SU-DHL-6 (cell line): ENCODE measurements around the gene SLC26A9.

Source experiments
- H2AFZ ChIP-seq: fragments of 200-600 bp; sonication (generic); 2 replicates; pipeline ENCODE4 v1.6.1; 2014; ENCODE audit warnings: low read depth, mild to moderate bottlenecking, moderate library complexity, mixed read lengths, antibody characterized with exemption, low read length; ENCODE audit not compliant: severe bottlenecking
- H3F3A ChIP-seq: fragments of 200-600 bp; shearing (Covaris generic); 2 replicates; pipeline ENCODE4 v1.6.0; 2016; ENCODE audit warnings: antibody characterized with exemption, mild to moderate bottlenecking; ENCODE audit not compliant: insufficient read depth
- H3K27ac ChIP-seq: fragments of 200-600 bp; sonication (generic); 2 replicates; pipeline ENCODE4 v1.5.1; 2016; ENCODE audit warnings: low read depth, mild to moderate bottlenecking, low read length, moderate library complexity, mixed read lengths
- H3K27me3 ChIP-seq: fragments of 200-600 bp; sonication (generic), shearing (Covaris generic); 2 replicates; pipeline ENCODE4 v1.6.0; 2014; ENCODE audit warnings: mild to moderate bottlenecking, low read length
- H3K36me3 ChIP-seq: fragments of 200-600 bp; sonication (generic); 2 replicates; pipeline ENCODE4 v1.6.1; 2014; ENCODE audit warnings: mild to moderate bottlenecking, low read length, mixed read lengths
- H3K4me2 ChIP-seq: fragments of 300-600, 200-600 bp; shearing (Covaris generic), sonication (generic); 2 replicates; pipeline ENCODE4 v1.6.0; 2014; ENCODE audit warnings: low read length, low read depth, mild to moderate bottlenecking; ENCODE audit not compliant: poor library complexity, severe bottlenecking
- H3K4me3 ChIP-seq: fragments of 200-600 bp; sonication (generic); 2 replicates; pipeline ENCODE4 v1.5.1; 2014; ENCODE audit warnings: antibody characterized with exemption, low read length, mild to moderate bottlenecking, mixed read lengths; ENCODE audit not compliant: insufficient read depth, poor library complexity, severe bottlenecking
- H3K79me2 ChIP-seq: fragments of 200-600 bp; sonication (generic); 2 replicates; pipeline ENCODE4 v1.6.1; 2014; ENCODE audit warnings: mild to moderate bottlenecking, low read length, moderate library complexity; ENCODE audit not compliant: insufficient read depth
- H3K9ac ChIP-seq: fragments of 200-600 bp; sonication (generic); 2 replicates; pipeline ENCODE4 v1.7.0; 2014; ENCODE audit warnings: mild to moderate bottlenecking, low read length
- H3K9me2 ChIP-seq: fragments of 200-600 bp; sonication (generic); replicated peaks from 2 replicates; pipeline ENCODE4 v1.6.1; 2014; ENCODE audit warnings: low read length; ENCODE audit not compliant: insufficient read depth
- H3K9me3 ChIP-seq: fragments of 200-600 bp; sonication (generic); 2 replicates; pipeline ENCODE4 v1.6.1; 2014; ENCODE audit warnings: low read length, mixed read lengths; ENCODE audit not compliant: insufficient read depth
- H4K20me1 ChIP-seq: fragments of 200-600 bp; sonication (generic); 2 replicates; pipeline ENCODE4 v1.6.1; 2014; ENCODE audit warnings: low read depth, mild to moderate bottlenecking, antibody characterized with exemption, low read length, moderate library complexity, mixed read lengths
- EZH2phosphoT487 ChIP-seq: fragments of 200-600 bp; sonication (generic), shearing (Covaris generic); conservative IDR thresholded peaks from 2 replicates; pipeline ENCODE4 v1.6.1; 2018; ENCODE audit warnings: mild to moderate bottlenecking, antibody characterized with exemption, low read length, moderate library complexity, mixed read lengths
- TF ChIP-seq, protein P1 (sequence below): fragments of 200-600 bp; sonication (generic); IDR thresholded peaks from one replicate; pipeline ENCODE4 v1.5.1; 2017; ENCODE audit warnings: antibody characterized with exemption, mild to moderate bottlenecking, low read length, moderate library complexity; ENCODE audit not compliant: insufficient read depth, poor library complexity, severe bottlenecking

The SLC26A9 gene

GRCh38 chr1:205959789-205960188 lies 16.5 kb upstream of the SLC26A9 start:
- Histone ChIP-seq H4K20me1 (no peaks in the 10 kb centered on the region), H3K4me2 (no peak overlapping the region), H2AFZ (no peak overlapping the region), H3K9me3 (no peaks in the 10 kb centered on the region), H3F3A (no peaks in the 10 kb centered on the region), H3K4me3 (no peak overlapping the region), H3K27me3 (no peaks in the 10 kb centered on the region), H3K36me3 (no peaks in the 10 kb centered on the region), H3K27ac (no peak overlapping the region), H3K9me2 (no peaks in the 10 kb centered on the region), H3K9ac (no peak overlapping the region), H3K79me2 (no peaks in the 10 kb centered on the region)
- TF ChIP-seq, protein P1, sequence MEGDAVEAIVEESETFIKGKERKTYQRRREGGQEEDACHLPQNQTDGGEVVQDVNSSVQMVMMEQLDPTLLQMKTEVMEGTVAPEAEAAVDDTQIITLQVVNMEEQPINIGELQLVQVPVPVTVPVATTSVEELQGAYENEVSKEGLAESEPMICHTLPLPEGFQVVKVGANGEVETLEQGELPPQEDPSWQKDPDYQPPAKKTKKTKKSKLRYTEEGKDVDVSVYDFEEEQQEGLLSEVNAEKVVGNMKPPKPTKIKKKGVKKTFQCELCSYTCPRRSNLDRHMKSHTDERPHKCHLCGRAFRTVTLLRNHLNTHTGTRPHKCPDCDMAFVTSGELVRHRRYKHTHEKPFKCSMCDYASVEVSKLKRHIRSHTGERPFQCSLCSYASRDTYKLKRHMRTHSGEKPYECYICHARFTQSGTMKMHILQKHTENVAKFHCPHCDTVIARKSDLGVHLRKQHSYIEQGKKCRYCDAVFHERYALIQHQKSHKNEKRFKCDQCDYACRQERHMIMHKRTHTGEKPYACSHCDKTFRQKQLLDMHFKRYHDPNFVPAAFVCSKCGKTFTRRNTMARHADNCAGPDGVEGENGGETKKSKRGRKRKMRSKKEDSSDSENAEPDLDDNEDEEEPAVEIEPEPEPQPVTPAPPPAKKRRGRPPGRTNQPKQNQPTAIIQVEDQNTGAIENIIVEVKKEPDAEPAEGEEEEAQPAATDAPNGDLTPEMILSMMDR = no peak
- TF ChIP-seq EZH2phosphoT487 = no peak

DNA sequence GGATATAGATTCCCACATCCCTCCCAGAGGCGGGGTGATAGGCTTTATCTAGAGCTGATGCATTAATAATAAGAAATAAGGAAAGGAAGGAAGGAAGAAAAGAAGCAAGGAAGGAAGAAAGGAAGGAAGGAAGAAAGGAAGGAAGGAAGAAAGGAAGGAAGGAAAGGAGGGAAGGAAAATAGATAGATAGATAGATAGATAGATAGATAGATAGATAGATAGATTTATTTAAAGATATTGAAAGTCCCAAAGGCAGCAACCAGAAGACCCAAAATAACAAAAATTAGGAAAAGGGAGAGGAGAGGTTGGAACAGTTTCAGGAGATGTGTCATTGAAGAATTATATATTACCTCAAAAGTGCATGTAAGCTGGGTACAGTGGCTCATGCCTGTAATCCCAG lies 12.2 kb upstream of the SLC26A9 start:
- TF ChIP-seq, protein P1 = no peak
- no peak for TF ChIP-seq EZH2phosphoT487
- Histone ChIP-seq H3K9ac (no peak overlapping the region), H3K36me3 (no peaks in the 10 kb centered on the region), H3F3A (no peaks in the 10 kb centered on the region), H3K4me3 (no peak overlapping the region), H3K79me2 (no peaks in the 10 kb centered on the region), H3K27ac (no peak overlapping the region), H3K27me3 (no peaks in the 10 kb centered on the region), H4K20me1 (no peaks in the 10 kb centered on the region), H3K9me3 (no peaks in the 10 kb centered on the region), H2AFZ (no peak overlapping the region), H3K4me2 (no peak overlapping the region), H3K9me2 (no peaks in the 10 kb centered on the region)

GRCh38 chr1:205954819-205955404 lies 11.7 kb upstream of the SLC26A9 start:
- Histone ChIP-seq H4K20me1 (no peaks in the 10 kb centered on the region), H3K36me3 (no peaks in the 10 kb centered on the region), H3K27me3 (no peaks in the 10 kb centered on the region), H3K9me3 (no peaks in the 10 kb centered on the region), H3F3A (no peaks in the 10 kb centered on the region), H3K4me2 (no peak overlapping the region), H3K9ac (no peak overlapping the region), H3K27ac (no peak overlapping the region), H3K9me2 (no peaks in the 10 kb centered on the region), H2AFZ (no peak overlapping the region), H3K79me2 (no peaks in the 10 kb centered on the region), H3K4me3 (no peak overlapping the region)
- TF ChIP-seq, protein P1 = no peak
- TF ChIP-seq EZH2phosphoT487 = no peak
